Neural progenitor cell (in vitro differentiated cells): ENCODE results near the gene CYBB. TPM values are rescaled to one million over a fixed set of nuclear protein-coding genes. Genes with fewer than 3 reads are reported as not detected.
A peak's percentile ranks its signal among the peaks of the same experiment; 100 is the strongest.

Experiments
- DNase-seq: peaks from one replicate; pipeline ENCODE4 v3.0.0-alpha.2; 2016; ENCODE audit warnings: low spot score
- H2AFZ ChIP-seq: fragments of 200-600 bp; sonication (generic); replicated peaks from 2 replicates; pipeline ENCODE4 v1.6.1; 2016; ENCODE audit warnings: antibody characterized with exemption
- H3F3A ChIP-seq: fragments of 200-600 bp; sonication (generic); 2 replicates; pipeline ENCODE4 v1.6.1; 2016; ENCODE audit warnings: antibody characterized with exemption, low read depth
- H3K27ac ChIP-seq: fragments of 200-600 bp; sonication (generic); 2 replicates; pipeline ENCODE4 v1.5.1; 2016; ENCODE audit warnings: mild to moderate bottlenecking
- H3K27me3 ChIP-seq: fragments of 200-600 bp; sonication (generic); 2 replicates; pipeline ENCODE4 v1.6.1; 2016; ENCODE audit warnings: mild to moderate bottlenecking, moderate library complexity
- H3K36me3 ChIP-seq: fragments of 200-600 bp; sonication (generic); 2 replicates; pipeline ENCODE4 v1.5.1; 2016
- H3K4me1 ChIP-seq: fragments of 200-600 bp; sonication (generic); 2 replicates; pipeline ENCODE4 v1.6.1; 2016; ENCODE audit warnings: mixed run types
- H3K4me2 ChIP-seq: fragments of 200-600 bp; sonication (generic); 2 replicates; pipeline ENCODE4 v1.6.1; 2016
- H3K4me3 ChIP-seq: fragments of 200-600 bp; sonication (generic); 2 replicates; pipeline ENCODE4 v1.5.1; 2016
- H3K79me2 ChIP-seq: fragments of 200-600 bp; sonication (generic); 2 replicates; pipeline ENCODE4 v1.6.1; 2016; ENCODE audit warnings: low read depth
- H3K9ac ChIP-seq: fragments of 200-600 bp; sonication (generic); 2 replicates; pipeline ENCODE4 v1.6.1; 2016
- H3K9me3 ChIP-seq: fragments of 200-600 bp; sonication (generic); 2 replicates; pipeline ENCODE4 v1.5.1; 2016; ENCODE audit warnings: low read depth
- H4K20me1 ChIP-seq: fragments of 200-600 bp; sonication (generic); 2 replicates; pipeline ENCODE4 v1.6.1; 2016; ENCODE audit warnings: low read depth
- H3K27ac Mint-ChIP-seq: 3 replicates; pipeline ENCODE4 v1.8.0; 2021; ENCODE audit warnings: mixed read lengths
- H3K27me3 Mint-ChIP-seq: 2 replicates; pipeline ENCODE4 v1.8.0; 2022; ENCODE audit warnings: low read depth, mild to moderate bottlenecking, inconsistent platforms, moderate library complexity, mixed read lengths; ENCODE audit not compliant: insufficient read depth
- H3K36me3 Mint-ChIP-seq: 3 replicates; pipeline ENCODE4 v1.8.0; 2021; ENCODE audit warnings: mixed read lengths
- H3K4me1 Mint-ChIP-seq: 3 replicates; pipeline ENCODE4 v1.8.0; 2021; ENCODE audit warnings: mixed read lengths
- H3K4me3 Mint-ChIP-seq: 3 replicates; pipeline ENCODE4 v1.8.0; 2021; ENCODE audit warnings: mild to moderate bottlenecking, moderate library complexity, mixed read lengths
- H3K9me3 Mint-ChIP-seq: 3 replicates; pipeline ENCODE4 v1.8.0; 2020; ENCODE audit warnings: mixed read lengths
- EZH2 ChIP-seq: fragments of 200-600 bp; sonication (generic); IDR thresholded peaks from 2 replicates; pipeline ENCODE4 v1.6.1; 2017; ENCODE audit warnings: antibody characterized with exemption, mild to moderate bottlenecking, moderate library complexity
- EZH2phosphoT487 ChIP-seq: fragments of 200-600 bp; sonication (generic); IDR thresholded peaks from 2 replicates; pipeline ENCODE4 v1.6.1; 2017; ENCODE audit warnings: antibody characterized with exemption
- total RNA-seq: library from RNA; depleted of rRNA; stranded (reverse); fragments of >200 nt; gene quantifications from 2 replicates; pipeline ENCODE4 v1.2.3, GENCODE V29; 2015; ENCODE audit warnings: low replicate concordance
- TF ChIP-seq, protein P1 (sequence below): fragments of 200-600 bp; sonication (generic); IDR thresholded peaks from 2 replicates; pipeline ENCODE4 v1.5.1; 2017; ENCODE audit warnings: antibody characterized with exemption, mild to moderate bottlenecking

The CYBB gene
- total RNA-seq, 1 donor from 2014 or later = not detected

DNA sequence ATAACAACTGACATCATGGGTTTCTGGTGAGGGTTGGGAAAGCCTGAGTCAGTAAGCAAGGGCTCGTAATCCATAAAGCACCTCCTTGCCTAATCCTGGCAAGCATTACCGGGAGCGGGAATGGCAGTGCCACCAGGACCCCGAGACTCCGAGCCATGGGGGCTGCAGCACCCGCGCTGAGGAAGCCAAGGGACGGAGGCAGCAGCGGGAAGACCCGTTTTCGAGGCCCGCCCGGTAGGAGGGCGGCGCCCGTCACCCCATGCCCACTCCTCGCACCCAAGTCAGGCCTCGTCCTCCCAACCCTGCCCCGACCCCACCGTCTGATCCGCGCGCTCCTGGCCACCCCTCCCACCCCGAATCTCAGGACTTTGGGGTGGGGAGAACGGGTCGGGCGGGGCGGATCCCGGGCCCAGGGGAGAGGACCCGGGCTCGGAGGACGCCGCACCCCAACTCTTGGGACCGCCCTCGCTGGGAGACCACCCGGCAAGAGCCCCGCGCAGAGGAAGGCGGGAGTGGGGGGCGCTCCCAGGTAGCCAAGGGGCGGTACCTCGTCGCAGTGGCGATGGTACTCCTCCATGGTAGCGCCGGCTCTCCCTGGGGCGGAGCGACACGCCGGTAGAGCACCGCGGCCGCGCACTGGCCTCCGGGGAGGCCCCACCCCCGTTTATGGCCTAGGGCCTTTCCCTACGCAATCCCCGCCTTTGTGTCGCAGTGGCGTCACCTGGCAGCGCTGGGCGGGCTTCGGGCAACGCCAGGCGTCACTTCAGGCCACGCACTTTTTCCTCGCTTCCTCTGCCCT is 67.3 kb downstream of the CYBB start, which contains the start of gene DYNLT3:
DYNLT3 (minus strand) TSS at position 638 of the 799 bp plus-strand sequence; CDS start at position 577, 61 bp downstream.
- H3K9me3 Mint-ChIP-seq = peaks cover 3% of the 10 kb centered on the region
- no peak within 1 kb of the TSS for H3K27ac ChIP-seq
- H3K9ac ChIP-seq = no peak within 1 kb of the TSS
- no peak within 1 kb of the TSS for H3K27ac Mint-ChIP-seq
- H3K4me1 Mint-ChIP-seq = no peaks in the 10 kb centered on the region
- peak; percentile 88 for DNase-seq
- peak within 1 kb of the TSS; percentile 56 for H3K4me3 ChIP-seq
- H3K27me3 Mint-ChIP-seq = peaks cover 5% of the 10 kb centered on the region
- no peaks in the 10 kb centered on the region for H3K27me3 ChIP-seq
- H3K36me3 ChIP-seq = no peaks in the 10 kb centered on the region
- H3F3A ChIP-seq = no peaks in the 10 kb centered on the region
- H4K20me1 ChIP-seq = no peaks in the 10 kb centered on the region
- peak within 1 kb of the TSS; percentile 78 for H3K4me3 Mint-ChIP-seq
- no peak for TF ChIP-seq EZH2
- TF ChIP-seq, protein P1, sequence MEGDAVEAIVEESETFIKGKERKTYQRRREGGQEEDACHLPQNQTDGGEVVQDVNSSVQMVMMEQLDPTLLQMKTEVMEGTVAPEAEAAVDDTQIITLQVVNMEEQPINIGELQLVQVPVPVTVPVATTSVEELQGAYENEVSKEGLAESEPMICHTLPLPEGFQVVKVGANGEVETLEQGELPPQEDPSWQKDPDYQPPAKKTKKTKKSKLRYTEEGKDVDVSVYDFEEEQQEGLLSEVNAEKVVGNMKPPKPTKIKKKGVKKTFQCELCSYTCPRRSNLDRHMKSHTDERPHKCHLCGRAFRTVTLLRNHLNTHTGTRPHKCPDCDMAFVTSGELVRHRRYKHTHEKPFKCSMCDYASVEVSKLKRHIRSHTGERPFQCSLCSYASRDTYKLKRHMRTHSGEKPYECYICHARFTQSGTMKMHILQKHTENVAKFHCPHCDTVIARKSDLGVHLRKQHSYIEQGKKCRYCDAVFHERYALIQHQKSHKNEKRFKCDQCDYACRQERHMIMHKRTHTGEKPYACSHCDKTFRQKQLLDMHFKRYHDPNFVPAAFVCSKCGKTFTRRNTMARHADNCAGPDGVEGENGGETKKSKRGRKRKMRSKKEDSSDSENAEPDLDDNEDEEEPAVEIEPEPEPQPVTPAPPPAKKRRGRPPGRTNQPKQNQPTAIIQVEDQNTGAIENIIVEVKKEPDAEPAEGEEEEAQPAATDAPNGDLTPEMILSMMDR = no peak
- no peak for TF ChIP-seq EZH2phosphoT487
- no peaks in the 10 kb centered on the region for H3K9me3 ChIP-seq
- H2AFZ ChIP-seq = no peak within 1 kb of the TSS
- H3K36me3 Mint-ChIP-seq = no peaks in the 10 kb centered on the region
- H3K4me2 ChIP-seq = peak within 1 kb of the TSS; percentile 71
- H3K4me1 ChIP-seq = no peaks in the 10 kb centered on the region
- no peaks in the 10 kb centered on the region for H3K79me2 ChIP-seq

DNA sequence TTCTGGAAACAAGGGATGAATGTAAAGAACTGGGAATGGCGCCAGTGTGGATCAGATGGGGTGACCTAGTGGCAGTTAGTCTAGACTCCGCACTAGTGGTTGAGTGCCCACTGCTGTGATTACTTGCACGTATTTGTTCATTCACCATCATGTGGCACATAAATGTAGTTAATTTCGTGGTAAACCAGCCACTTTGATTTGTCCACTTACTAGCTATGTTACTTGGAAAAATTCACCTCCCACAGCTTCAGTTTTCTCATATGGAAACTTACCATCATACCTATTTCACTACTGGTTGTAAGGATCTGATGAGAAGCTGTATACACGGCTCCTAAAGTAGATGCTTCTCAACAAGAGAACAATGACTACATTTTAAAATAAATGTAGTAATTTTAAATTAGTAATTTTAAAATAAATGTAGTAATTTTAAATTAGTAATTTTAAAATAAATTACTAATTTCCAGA is 67.9 kb downstream of the CYBB start:
- H3K27ac ChIP-seq = no peak overlapping the region
- Mint-ChIP-seq H3K4me3 (peak overlapping the region; percentile 78), H3K36me3 (no peaks in the 10 kb centered on the region), H3K27me3 (peaks cover 5% of the 10 kb centered on the region), H3K27ac (no peak overlapping the region), H3K9me3 (peaks cover 3% of the 10 kb centered on the region), H3K4me1 (no peaks in the 10 kb centered on the region)
- H3K4me2 ChIP-seq = peak overlapping the region; percentile 71
- no peaks in the 10 kb centered on the region for H3K27me3 ChIP-seq
- H3K4me1 ChIP-seq = no peaks in the 10 kb centered on the region
- no peak overlapping the region for H2AFZ ChIP-seq
- DNase-seq = no peak
- H3K79me2 ChIP-seq = no peaks in the 10 kb centered on the region
- no peaks in the 10 kb centered on the region for H3F3A ChIP-seq
- H3K4me3 ChIP-seq = peak overlapping the region; percentile 56
- no peaks in the 10 kb centered on the region for H4K20me1 ChIP-seq
- no peaks in the 10 kb centered on the region for H3K36me3 ChIP-seq
- no peak for TF ChIP-seq EZH2
- TF ChIP-seq, protein P1 = no peak
- no peak for TF ChIP-seq EZH2phosphoT487
- no peak overlapping the region for H3K9ac ChIP-seq
- no peaks in the 10 kb centered on the region for H3K9me3 ChIP-seq

DNA sequence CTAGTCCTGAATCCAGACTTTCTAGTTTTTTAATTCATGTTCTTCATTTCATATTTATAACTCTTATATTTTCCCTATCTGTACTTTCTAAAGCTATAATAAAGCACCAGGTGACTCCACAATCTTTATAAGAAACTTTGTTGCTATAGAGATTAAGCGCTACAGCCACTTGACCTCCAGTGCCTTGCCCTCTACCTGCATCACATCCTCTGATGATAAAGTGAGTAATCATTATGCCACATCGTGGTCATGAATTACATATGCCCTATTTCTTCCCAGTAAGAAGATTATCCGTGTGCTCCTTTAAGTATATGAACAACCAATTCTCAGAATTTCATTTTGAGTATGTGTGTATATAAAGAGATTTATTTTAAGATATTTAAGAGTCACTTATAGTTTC is 74.3 kb downstream of the CYBB start:
- TF ChIP-seq EZH2 (no peak), EZH2phosphoT487 (no peak)
- TF ChIP-seq, protein P1 = no peak
- no peak overlapping the region for H2AFZ ChIP-seq
- H3K4me3 Mint-ChIP-seq = no peak overlapping the region
- H3K27ac ChIP-seq = no peak overlapping the region
- H3K36me3 ChIP-seq = no peaks in the 10 kb centered on the region
- H3K4me1 Mint-ChIP-seq = no peaks in the 10 kb centered on the region
- no peaks in the 10 kb centered on the region for H3K36me3 Mint-ChIP-seq
- H3K4me3 ChIP-seq = no peak overlapping the region
- H3K27ac Mint-ChIP-seq = no peak overlapping the region
- no peaks in the 10 kb centered on the region for H4K20me1 ChIP-seq
- peaks cover 1% of the 10 kb centered on the region for H3K27me3 Mint-ChIP-seq
- no peak overlapping the region for H3K4me2 ChIP-seq
- no peak overlapping the region for H3K9ac ChIP-seq
- no peaks in the 10 kb centered on the region for H3K79me2 ChIP-seq
- peaks cover 11% of the 10 kb centered on the region for H3K9me3 ChIP-seq
- no peaks in the 10 kb centered on the region for H3F3A ChIP-seq
- H3K4me1 ChIP-seq = no peaks in the 10 kb centered on the region
- H3K9me3 Mint-ChIP-seq = peaks cover 2% of the 10 kb centered on the region
- DNase-seq = no peak
- no peaks in the 10 kb centered on the region for H3K27me3 ChIP-seq
